Activated naive CD8-positive, alpha-beta T cell treated with anti-CD3 and anti-CD28 coated beads, Interleukin-2, amount 50 U/mL, for 24 hours (primary cell): ENCODE results near the gene ACTL6B.

Experiments
- ATAC-seq: fragments of 150-1000 bp; cut with Tn5 transposase; one replicate; pipeline ENCODE4 v1.10.0; 2021
- DNase-seq: peaks from one replicate; pipeline ENCODE4 v3.0.0; 2021
- H3K27ac Mint-ChIP-seq: one replicate; pipeline ENCODE4 v1.8.0; 2021; ENCODE audit warnings: mild to moderate bottlenecking, mixed read lengths
- H3K27me3 Mint-ChIP-seq: one replicate; pipeline ENCODE4 v1.8.0; 2021; ENCODE audit warnings: mixed read lengths
- H3K36me3 Mint-ChIP-seq: one replicate; pipeline ENCODE4 v1.8.0; 2021; ENCODE audit warnings: low read depth, mixed read lengths
- H3K4me1 Mint-ChIP-seq: one replicate; pipeline ENCODE4 v1.8.0; 2021; ENCODE audit warnings: mixed read lengths
- H3K4me3 Mint-ChIP-seq: one replicate; pipeline ENCODE4 v1.8.0; 2021; ENCODE audit warnings: mild to moderate bottlenecking, moderate library complexity, mixed read lengths
- H3K9me3 Mint-ChIP-seq: one replicate; pipeline ENCODE4 v1.8.0; 2021; ENCODE audit warnings: mixed read lengths

Gene ACTL6B

GRCh38 chr7:100687261-100687660, 31.0 kb upstream of the ACTL6B start:
- no peaks in the 10 kb centered on the region for H3K9me3 Mint-ChIP-seq
- DNase-seq (no peak), ATAC-seq (no peak)
- no peak overlapping the region for H3K27ac Mint-ChIP-seq
- no peaks in the 10 kb centered on the region for H3K27me3 Mint-ChIP-seq
- H3K4me3 Mint-ChIP-seq = no peak overlapping the region
- peaks cover 30% of the 10 kb centered on the region for H3K4me1 Mint-ChIP-seq
- H3K36me3 Mint-ChIP-seq = peaks cover 3% of the 10 kb centered on the region

GRCh38 chr7:100686822-100687211, 30.6 kb upstream of the ACTL6B start:
- H3K27ac Mint-ChIP-seq = no peak overlapping the region
- no peaks in the 10 kb centered on the region for H3K9me3 Mint-ChIP-seq
- no peak overlapping the region for H3K4me3 Mint-ChIP-seq
- no peak for ATAC-seq
- DNase-seq = no peak
- H3K27me3 Mint-ChIP-seq = no peaks in the 10 kb centered on the region
- peaks cover 3% of the 10 kb centered on the region for H3K36me3 Mint-ChIP-seq
- H3K4me1 Mint-ChIP-seq = peaks cover 28% of the 10 kb centered on the region

- H3K9me3 Mint-ChIP-seq = no peaks in the 10 kb centered on the region
- H3K4me1 Mint-ChIP-seq = peaks cover 24% of the 10 kb centered on the region
- DNase-seq = no peak
- no peak overlapping the region for H3K4me3 Mint-ChIP-seq
- ATAC-seq = no peak
- no peaks in the 10 kb centered on the region for H3K27me3 Mint-ChIP-seq
- H3K27ac Mint-ChIP-seq = no peak overlapping the region
- peaks cover 3% of the 10 kb centered on the region for H3K36me3 Mint-ChIP-seq
Observed at GRCh38 chr7:100686201-100686821, 30.1 kb upstream of the ACTL6B start.

- Mint-ChIP-seq H3K4me1 (peaks cover 22% of the 10 kb centered on the region), H3K4me3 (no peak overlapping the region), H3K27ac (no peak overlapping the region), H3K9me3 (no peaks in the 10 kb centered on the region), H3K36me3 (peaks cover 3% of the 10 kb centered on the region), H3K27me3 (no peaks in the 10 kb centered on the region)
- DNase-seq = no peak
- ATAC-seq = no peak
Observed at GRCh38 chr7:100685631-100686145, 29.4 kb upstream of the ACTL6B start.

GRCh38 chr7:100685049-100685605, 28.9 kb upstream of the ACTL6B start:
- peaks cover 23% of the 10 kb centered on the region for H3K4me1 Mint-ChIP-seq
- no peak overlapping the region for H3K4me3 Mint-ChIP-seq
- DNase-seq (no peak), ATAC-seq (no peak)
- no peak overlapping the region for H3K27ac Mint-ChIP-seq
- no peaks in the 10 kb centered on the region for H3K27me3 Mint-ChIP-seq
- peaks cover 3% of the 10 kb centered on the region for H3K36me3 Mint-ChIP-seq
- no peaks in the 10 kb centered on the region for H3K9me3 Mint-ChIP-seq

GRCh38 chr7:100684534-100685042, 28.3 kb upstream of the ACTL6B start:
- peaks cover 21% of the 10 kb centered on the region for H3K4me1 Mint-ChIP-seq

GRCh38 chr7:100683659-100684533, 27.6 kb upstream of the ACTL6B start:
- peaks cover 3% of the 10 kb centered on the region for H3K36me3 Mint-ChIP-seq
- H3K9me3 Mint-ChIP-seq = no peaks in the 10 kb centered on the region
- no peak overlapping the region for H3K4me3 Mint-ChIP-seq
- no peaks in the 10 kb centered on the region for H3K27me3 Mint-ChIP-seq
- no peak overlapping the region for H3K27ac Mint-ChIP-seq
- ATAC-seq = no peak
- no peak for DNase-seq
- H3K4me1 Mint-ChIP-seq = peaks cover 17% of the 10 kb centered on the region

More at GRCh38 chr7:100684534-100685042, 28.3 kb upstream of the ACTL6B start:
- ATAC-seq (no peak), DNase-seq (no peak)
- peaks cover 3% of the 10 kb centered on the region for H3K36me3 Mint-ChIP-seq
- no peak overlapping the region for H3K27ac Mint-ChIP-seq
- no peaks in the 10 kb centered on the region for H3K9me3 Mint-ChIP-seq
- H3K27me3 Mint-ChIP-seq = no peaks in the 10 kb centered on the region
- no peak overlapping the region for H3K4me3 Mint-ChIP-seq

DNA sequence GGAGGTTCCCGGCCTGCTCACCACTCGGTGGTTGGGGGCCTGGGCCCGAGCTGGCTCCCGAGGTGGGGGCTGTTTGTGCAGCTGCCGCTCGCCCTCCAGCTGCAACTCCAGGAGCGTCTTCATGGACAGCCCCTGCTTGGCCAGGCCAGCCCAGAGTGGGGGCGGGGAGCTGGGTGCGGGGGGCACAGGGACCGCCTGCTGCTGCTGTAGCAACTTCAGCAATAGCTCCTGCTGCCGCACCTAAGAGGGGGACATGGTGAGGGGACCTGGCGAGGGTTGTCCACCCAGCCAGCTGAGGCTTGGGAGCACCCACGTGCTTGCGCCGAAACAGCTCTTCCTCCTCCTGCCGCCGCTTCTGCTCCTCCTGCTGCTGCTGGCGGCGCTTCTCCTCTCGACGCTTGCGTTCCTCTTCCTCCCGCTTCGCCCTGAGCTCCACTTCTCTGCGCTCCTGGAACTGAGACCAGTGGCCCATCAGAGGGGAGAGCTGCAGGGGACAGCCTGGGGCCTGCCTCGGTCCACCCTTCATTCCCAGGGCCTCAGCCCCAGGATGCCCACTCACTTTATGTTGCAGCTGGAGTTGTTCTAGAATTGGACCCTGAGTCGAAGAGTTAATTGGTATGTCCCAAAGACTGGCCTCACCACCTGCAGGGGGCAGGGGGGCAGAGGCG, 26.9 kb upstream of the ACTL6B start:
- no peak overlapping the region for H3K4me3 Mint-ChIP-seq
- no peaks in the 10 kb centered on the region for H3K9me3 Mint-ChIP-seq
- no peaks in the 10 kb centered on the region for H3K27me3 Mint-ChIP-seq
- no peak for ATAC-seq
- peaks cover 16% of the 10 kb centered on the region for H3K4me1 Mint-ChIP-seq
- DNase-seq = no peak
- H3K36me3 Mint-ChIP-seq = peaks cover 7% of the 10 kb centered on the region
- no peak overlapping the region for H3K27ac Mint-ChIP-seq

GRCh38 chr7:100682228-100682741, 26.0 kb upstream of the ACTL6B start:
- peaks cover 13% of the 10 kb centered on the region for H3K4me1 Mint-ChIP-seq
- H3K27ac Mint-ChIP-seq = no peak overlapping the region
- no peak for ATAC-seq
- no peaks in the 10 kb centered on the region for H3K9me3 Mint-ChIP-seq
- H3K36me3 Mint-ChIP-seq = peaks cover 10% of the 10 kb centered on the region
- no peak for DNase-seq
- H3K4me3 Mint-ChIP-seq = no peak overlapping the region
- H3K27me3 Mint-ChIP-seq = no peaks in the 10 kb centered on the region

GRCh38 chr7:100681491-100682227, 25.4 kb upstream of the ACTL6B start:
- H3K27ac Mint-ChIP-seq = no peak overlapping the region
- ATAC-seq (no peak), DNase-seq (no peak)
- no peaks in the 10 kb centered on the region for H3K27me3 Mint-ChIP-seq
- H3K36me3 Mint-ChIP-seq = peaks cover 10% of the 10 kb centered on the region
- H3K4me1 Mint-ChIP-seq = peaks cover 17% of the 10 kb centered on the region
- no peaks in the 10 kb centered on the region for H3K9me3 Mint-ChIP-seq
- no peak overlapping the region for H3K4me3 Mint-ChIP-seq

DNA sequence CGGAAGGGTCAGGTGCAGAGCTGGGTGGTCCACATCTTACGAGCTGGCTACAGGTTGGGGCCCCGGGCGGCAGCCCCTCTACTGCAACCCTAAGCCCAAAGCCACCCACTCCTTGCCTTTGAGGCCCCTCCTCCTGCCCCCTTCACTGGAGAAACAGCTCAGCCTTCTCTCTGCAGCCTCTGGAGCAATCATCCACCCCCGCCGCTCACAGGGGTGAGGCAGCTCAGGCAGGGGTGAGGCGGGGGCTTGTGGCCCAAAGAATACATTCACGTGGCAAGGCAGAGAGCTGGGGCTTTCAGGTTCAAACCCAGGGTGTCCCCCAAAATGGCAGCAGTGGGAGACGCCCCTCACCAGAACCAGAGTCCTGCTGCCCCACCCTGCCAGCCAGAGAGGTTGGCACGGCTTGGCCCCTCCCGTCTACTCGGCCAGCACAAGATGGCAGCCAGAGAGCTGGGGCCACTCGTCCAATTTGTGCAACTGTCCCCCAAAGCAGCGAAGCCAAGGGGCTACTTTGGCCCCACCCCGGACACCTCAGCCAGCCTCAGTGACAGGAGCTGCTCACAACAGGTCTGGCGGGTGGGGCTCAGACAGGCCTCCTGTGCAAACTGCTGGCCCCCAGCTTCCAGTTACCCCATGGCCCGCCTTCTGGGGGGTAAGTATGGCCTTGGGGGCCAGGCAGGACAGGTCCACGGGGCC, 24.5 kb upstream of the ACTL6B start:
- no peaks in the 10 kb centered on the region for H3K9me3 Mint-ChIP-seq
- no peak overlapping the region for H3K4me3 Mint-ChIP-seq

DNA sequence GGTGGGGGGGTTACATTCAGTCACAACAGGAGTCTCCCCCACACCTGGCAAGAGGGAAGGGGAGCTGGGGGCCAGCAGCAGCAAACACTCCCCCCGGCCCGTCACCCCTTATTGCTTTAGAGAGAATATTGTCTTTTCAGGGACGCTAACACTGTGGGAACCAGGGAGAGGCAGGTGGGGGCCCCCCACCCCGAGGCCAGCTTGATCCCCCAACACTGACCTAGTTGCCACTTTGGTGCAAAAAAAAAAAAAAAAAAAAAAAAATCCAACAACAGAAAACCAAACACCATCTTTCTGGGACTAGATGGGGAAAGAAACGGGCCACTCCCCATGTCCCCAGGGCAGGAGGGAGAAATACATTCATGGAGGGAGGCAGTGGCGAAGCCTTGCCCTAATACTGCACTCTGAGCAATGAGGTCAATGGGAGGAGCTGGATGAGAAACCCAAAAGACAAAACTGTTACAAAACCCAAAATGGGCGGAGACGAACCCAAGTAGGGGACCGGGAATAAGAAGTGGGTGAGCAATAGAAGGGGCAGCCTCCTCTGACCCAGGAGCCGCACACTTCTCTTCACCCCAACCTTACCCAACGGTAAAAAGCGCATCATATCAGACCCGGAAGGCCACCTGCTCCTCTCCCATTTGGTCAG, 23.8 kb upstream of the ACTL6B start:
- no peaks in the 10 kb centered on the region for H3K9me3 Mint-ChIP-seq
- H3K4me3 Mint-ChIP-seq = no peak overlapping the region
- peaks cover 21% of the 10 kb centered on the region for H3K4me1 Mint-ChIP-seq
- ATAC-seq (no peak), DNase-seq (no peak)
- peaks cover 10% of the 10 kb centered on the region for H3K36me3 Mint-ChIP-seq
- H3K27me3 Mint-ChIP-seq = no peaks in the 10 kb centered on the region
- peak overlapping the region; percentile 29 for H3K27ac Mint-ChIP-seq

More for the DNA sequence above, 24.5 kb upstream of the ACTL6B start:
- no peaks in the 10 kb centered on the region for H3K27me3 Mint-ChIP-seq
- peaks cover 21% of the 10 kb centered on the region for H3K4me1 Mint-ChIP-seq
- H3K36me3 Mint-ChIP-seq = peaks cover 13% of the 10 kb centered on the region
- DNase-seq (no peak), ATAC-seq (no peak)
- H3K27ac Mint-ChIP-seq = no peak overlapping the region
